Fibroblast of lung (primary cell): ENCODE results near the gene CCDC71. TPM values are rescaled to one million over a fixed set of nuclear protein-coding genes. Genes with fewer than 3 reads are reported as not detected.

Source experiments
- DNase-seq, 2 donors: peaks; one replicate each; pipeline versions ENCODE4 v3.0.0 to v3.0.0-alpha.2; 2010; ENCODE audit warnings: low read depth in 2 of 2
- H2AFZ ChIP-seq: 2 replicates; pipeline ENCODE4 v1.5.1; 2012; ENCODE audit warnings: low read length, control low read depth, inconsistent platforms
- H3K27ac ChIP-seq: 2 replicates; pipeline ENCODE4 v1.5.1; 2011; ENCODE audit warnings: low read length, control low read depth; ENCODE audit not compliant: insufficient read depth
- H3K27me3 ChIP-seq: 2 replicates; pipeline ENCODE4 v1.5.1; 2011; ENCODE audit warnings: mild to moderate bottlenecking, low read length; ENCODE audit not compliant: control insufficient read depth, insufficient read depth
- H3K36me3 ChIP-seq: 2 replicates; pipeline ENCODE4 v1.5.1; 2011; ENCODE audit warnings: low read length; ENCODE audit not compliant: control insufficient read depth, insufficient read depth
- H3K4me1 ChIP-seq: 2 replicates; pipeline ENCODE4 v1.5.1; 2011; ENCODE audit warnings: low read length; ENCODE audit not compliant: control insufficient read depth, insufficient read depth; ENCODE audit errors: extremely low read depth
- H3K4me2 ChIP-seq: 2 replicates; pipeline ENCODE4 v1.5.1; 2011; ENCODE audit warnings: low read length, control low read depth; ENCODE audit not compliant: insufficient read depth; ENCODE audit errors: extremely low read depth
- H3K4me3 ChIP-seq, 4 experiments: fragments of 200-600 bp in 1 of 4; sonication (generic) in 1 of 4; replicated peaks in 1 of 4; 2 replicates each; pipeline ENCODE4 v1.5.1; 2011 to 2016; ENCODE audit warnings: low read length in 4 of 4, low read depth in 3 of 4, mild to moderate bottlenecking in 3 of 4, control low read depth in 2 of 4, inconsistent platforms in 1 of 4, mixed read lengths in 1 of 4; ENCODE audit not compliant: insufficient read depth in 1 of 4; ENCODE audit errors: control extremely low read depth in 1 of 4
- H3K79me2 ChIP-seq: 2 replicates; pipeline ENCODE4 v1.5.1; 2012; ENCODE audit warnings: mild to moderate bottlenecking, low read length, inconsistent platforms; ENCODE audit not compliant: control insufficient read depth, insufficient read depth
- H3K9ac ChIP-seq: 2 replicates; pipeline ENCODE4 v1.5.1; 2011; ENCODE audit warnings: mild to moderate bottlenecking, low read length, control low read depth; ENCODE audit not compliant: insufficient read depth
- H3K9me3 ChIP-seq: 2 replicates; pipeline ENCODE4 v1.5.1; 2012; ENCODE audit warnings: low read depth, low read length; ENCODE audit not compliant: control insufficient read depth, insufficient read depth
- H4K20me1 ChIP-seq: 2 replicates; pipeline ENCODE4 v1.5.1; 2011; ENCODE audit warnings: low read length; ENCODE audit not compliant: control insufficient read depth, insufficient read depth; ENCODE audit errors: extremely low read depth
- EZH2 ChIP-seq: IDR thresholded peaks from 2 replicates; pipeline ENCODE4 v1.5.1; 2012; ENCODE audit warnings: low read length, control low read depth, mild to moderate bottlenecking; ENCODE audit errors: missing control alignments
- polyA plus RNA-seq, 2 donors: library from polyadenylated mRNA; depleted of rRNA in 1 of 2; stranded (reverse) in 1 of 2; unstranded in 1 of 2; fragments of >200 nt; gene quantifications; 2 replicates each; pipeline ENCODE4 v1.2.1, GENCODE V29; 2011 to 2012; ENCODE audit warnings: missing spikeins in 1 of 2
- total RNA-seq: library from RNA; depleted of rRNA; stranded (reverse); fragments of >200 nt; gene quantifications from 2 replicates; pipeline ENCODE4 v1.2.1, GENCODE V29; 2014
- TF ChIP-seq, protein P1 (sequence below), 2 donors: IDR thresholded peaks in 1 of 2; conservative IDR thresholded peaks in 1 of 2; 1 replicate in 1 of 2; 2 replicates in 1 of 2; pipeline ENCODE4 v1.5.1; 2011 to 2012; ENCODE audit warnings: low read length in 2 of 2, control low read depth in 1 of 2, inconsistent platforms in 1 of 2, low read depth in 1 of 2, mild to moderate bottlenecking in 1 of 2

CCDC71 gene
- total and polyA plus RNA-seq, 2 donors (not counting 1 experiment from before 2014, with no cell fraction given), result 13.0 to 17.8 TPM

DNA sequence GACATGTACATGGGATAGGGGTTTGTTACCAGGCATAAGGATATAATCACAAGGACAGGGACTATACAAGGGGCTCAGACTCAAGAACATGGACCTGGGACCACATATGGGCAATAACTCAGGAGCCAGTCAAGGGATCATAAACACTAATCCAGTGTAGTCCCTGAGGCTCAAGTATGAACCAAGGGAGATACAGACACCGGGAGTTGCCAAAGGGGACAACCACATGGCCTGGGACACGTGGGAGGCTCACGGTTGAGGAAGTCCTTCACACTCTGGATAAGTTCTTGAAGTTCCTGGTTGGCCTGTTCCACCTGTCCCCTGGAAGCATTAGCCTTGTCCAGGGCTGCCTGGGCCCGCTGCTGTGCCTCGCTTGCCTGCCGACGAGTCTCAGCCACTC is 43.7 kb downstream of the CCDC71 start:
- no peak overlapping the region for H2AFZ ChIP-seq
- no peaks in the 10 kb centered on the region for H3K27me3 ChIP-seq
- peaks cover 40% of the 10 kb centered on the region for H3K36me3 ChIP-seq
- H3K4me2 ChIP-seq, result no peak overlapping the region
- H3K9ac ChIP-seq, result no peak overlapping the region
- H3K79me2 ChIP-seq, result peaks cover 16% of the 10 kb centered on the region
- TF ChIP-seq, protein P1, sequence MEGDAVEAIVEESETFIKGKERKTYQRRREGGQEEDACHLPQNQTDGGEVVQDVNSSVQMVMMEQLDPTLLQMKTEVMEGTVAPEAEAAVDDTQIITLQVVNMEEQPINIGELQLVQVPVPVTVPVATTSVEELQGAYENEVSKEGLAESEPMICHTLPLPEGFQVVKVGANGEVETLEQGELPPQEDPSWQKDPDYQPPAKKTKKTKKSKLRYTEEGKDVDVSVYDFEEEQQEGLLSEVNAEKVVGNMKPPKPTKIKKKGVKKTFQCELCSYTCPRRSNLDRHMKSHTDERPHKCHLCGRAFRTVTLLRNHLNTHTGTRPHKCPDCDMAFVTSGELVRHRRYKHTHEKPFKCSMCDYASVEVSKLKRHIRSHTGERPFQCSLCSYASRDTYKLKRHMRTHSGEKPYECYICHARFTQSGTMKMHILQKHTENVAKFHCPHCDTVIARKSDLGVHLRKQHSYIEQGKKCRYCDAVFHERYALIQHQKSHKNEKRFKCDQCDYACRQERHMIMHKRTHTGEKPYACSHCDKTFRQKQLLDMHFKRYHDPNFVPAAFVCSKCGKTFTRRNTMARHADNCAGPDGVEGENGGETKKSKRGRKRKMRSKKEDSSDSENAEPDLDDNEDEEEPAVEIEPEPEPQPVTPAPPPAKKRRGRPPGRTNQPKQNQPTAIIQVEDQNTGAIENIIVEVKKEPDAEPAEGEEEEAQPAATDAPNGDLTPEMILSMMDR (conservative IDR thresholded peaks at IDR 0.05 in 1 of 2, IDR thresholded peaks at IDR 0.05 in 1 of 2; ENCODE audit: low read depth in 1 of 2, low read length in 2 of 2), result no peak
- TF ChIP-seq EZH2, result no peak
- DNase-seq, result no peak
- H3K4me1 ChIP-seq, result peaks cover 9% of the 10 kb centered on the region
- H3K9me3 ChIP-seq, result no peaks in the 10 kb centered on the region
- no peak overlapping the region for H3K27ac ChIP-seq
- no peaks in the 10 kb centered on the region for H4K20me1 ChIP-seq
- H3K4me3 ChIP-seq, result no peak overlapping the region

DNA sequence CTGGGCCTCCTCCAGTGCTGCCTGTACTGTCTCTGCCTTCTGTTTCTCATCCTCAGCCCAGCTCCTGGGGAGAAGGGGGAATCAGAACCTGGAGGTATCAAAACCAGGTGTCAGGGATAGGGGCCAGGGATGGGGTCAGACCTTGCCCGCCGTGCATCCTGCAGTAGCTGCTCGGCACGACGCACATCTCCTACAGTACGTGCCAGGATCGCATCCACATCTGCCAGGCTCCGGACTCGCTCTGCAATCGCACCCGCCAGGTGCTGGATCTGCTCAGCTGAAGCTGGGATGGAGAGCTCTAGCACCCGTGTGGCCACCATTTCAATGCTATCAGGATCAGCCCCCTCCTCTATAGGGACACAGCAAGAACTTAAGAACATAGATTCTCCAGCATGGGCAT is 44.1 kb downstream of the CCDC71 start:
- no peak for DNase-seq
- Histone ChIP-seq H4K20me1 (no peaks in the 10 kb centered on the region), H3K9ac (no peak overlapping the region), H3K4me3 (no peak overlapping the region), H3K79me2 (peaks cover 16% of the 10 kb centered on the region), H3K9me3 (no peaks in the 10 kb centered on the region), H3K27me3 (no peaks in the 10 kb centered on the region), H3K4me1 (peaks cover 9% of the 10 kb centered on the region), H3K4me2 (no peak overlapping the region), H2AFZ (no peak overlapping the region), H3K27ac (no peak overlapping the region), H3K36me3 (peaks cover 44% of the 10 kb centered on the region)
- TF ChIP-seq, protein P1 (conservative IDR thresholded peaks at IDR 0.05 in 1 of 2, IDR thresholded peaks at IDR 0.05 in 1 of 2; ENCODE audit: low read depth in 1 of 2, low read length in 2 of 2), result no peak
- TF ChIP-seq EZH2, result no peak

DNA sequence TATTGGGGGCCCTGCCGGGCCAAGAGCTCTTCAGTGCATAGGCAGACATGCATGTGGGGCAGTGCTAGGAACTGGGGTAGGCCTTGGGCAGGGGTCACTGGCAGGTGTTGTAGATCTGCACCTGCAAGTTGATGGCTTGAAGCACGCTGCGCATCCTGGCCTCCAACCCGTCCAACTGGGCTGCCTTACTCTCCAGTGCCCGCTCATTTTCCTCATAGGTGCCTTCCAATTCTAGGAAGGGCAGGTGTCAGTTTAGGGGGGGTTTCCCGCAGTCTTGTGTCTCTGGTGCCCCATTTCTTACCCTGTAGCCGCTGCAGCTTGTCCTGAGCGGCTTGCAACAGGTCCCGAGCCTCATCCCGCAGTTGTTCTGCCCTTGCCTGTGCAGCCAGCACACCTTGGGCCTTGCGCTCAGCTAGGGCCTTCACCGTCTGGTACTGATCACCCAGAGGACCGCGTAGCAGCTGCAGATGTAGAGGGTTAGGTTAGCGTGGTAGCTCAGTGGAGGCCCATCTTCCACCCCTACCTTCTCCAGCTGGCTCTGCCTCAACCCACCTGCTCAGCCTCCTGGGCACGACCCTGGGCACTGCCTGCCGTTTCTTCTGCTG is 44.9 kb downstream of the CCDC71 start:
- peaks cover 50% of the 10 kb centered on the region for H3K36me3 ChIP-seq

More for the DNA sequence above, 44.9 kb downstream of the CCDC71 start:
- DNase-seq, result no peak
- H3K4me2 ChIP-seq, result no peak overlapping the region
- H3K9me3 ChIP-seq, result no peaks in the 10 kb centered on the region
- TF ChIP-seq, protein P1 (conservative IDR thresholded peaks at IDR 0.05 in 1 of 2, IDR thresholded peaks at IDR 0.05 in 1 of 2; ENCODE audit: low read depth in 1 of 2, low read length in 2 of 2), result no peak
- peak overlapping the region in 2 of 4 experiments; percentile 18 to 90 for H3K4me3 ChIP-seq
- no peaks in the 10 kb centered on the region for H3K27me3 ChIP-seq
- H4K20me1 ChIP-seq, result no peaks in the 10 kb centered on the region
- peaks cover 16% of the 10 kb centered on the region for H3K79me2 ChIP-seq
- no peak overlapping the region for H3K9ac ChIP-seq
- no peak overlapping the region for H3K27ac ChIP-seq
- H2AFZ ChIP-seq, result no peak overlapping the region
- H3K4me1 ChIP-seq, result peaks cover 9% of the 10 kb centered on the region
